CD4-positive, alpha-beta T cell treated with Interleukin-17A for 4 hours (primary cell): Measurements from ENCODE around the gene SH3RF3.
A peak's percentile ranks its signal among the peaks of the same experiment; 100 is the strongest.
"Not testable (repeated sequence)": the region's sequence is repeated elsewhere in the genome, so short reads cannot be mapped to it uniquely, and the experiment has no call there.

Experiments used
- DNase-seq: peaks from one replicate; pipeline ENCODE4 v3.0.0-alpha.2; 2020; ENCODE audit warnings: mixed read lengths

Gene SH3RF3

DNA sequence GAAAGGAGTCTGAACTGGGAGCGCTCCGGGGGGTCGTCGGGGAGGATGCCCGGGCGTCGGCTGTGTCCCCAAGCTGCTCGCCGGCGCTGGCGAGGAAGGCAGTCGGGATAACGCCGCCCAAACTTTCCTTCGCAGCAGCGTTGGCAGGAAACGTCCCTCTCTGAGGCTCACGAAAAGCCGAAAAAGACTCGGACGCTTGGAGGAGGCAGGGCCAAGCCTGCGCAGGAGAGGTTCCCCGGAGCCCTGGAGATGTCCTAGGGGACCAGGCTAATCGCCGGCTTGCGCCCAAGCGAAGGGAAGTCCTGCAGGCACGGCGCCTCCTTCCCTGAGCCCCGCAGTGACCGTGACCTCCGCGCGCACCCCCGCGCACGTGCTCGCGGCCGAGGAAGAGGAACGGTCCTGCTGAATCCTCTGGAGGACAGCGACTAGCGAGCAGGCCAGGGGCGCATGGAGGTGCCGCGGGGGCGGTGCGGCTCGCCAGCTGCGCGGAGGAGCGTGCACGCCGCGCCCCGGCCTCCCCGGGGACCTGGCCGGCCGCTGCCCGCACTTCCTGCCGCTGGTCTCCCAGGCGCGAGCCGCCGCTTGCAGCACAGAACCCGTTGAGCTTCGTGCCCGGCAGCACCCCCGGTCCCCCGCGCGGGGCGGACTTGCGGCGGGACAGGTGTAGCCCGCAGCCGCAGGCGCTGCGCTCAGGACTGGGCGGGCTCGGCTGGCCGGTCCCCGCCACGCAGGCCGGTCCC lies at the start of gene SH3RF3:
Gene SH3RF3 (plus strand): TSS at position 590 of the 740 bp plus-strand sequence.
- peak; percentile 42 for DNase-seq

DNA sequence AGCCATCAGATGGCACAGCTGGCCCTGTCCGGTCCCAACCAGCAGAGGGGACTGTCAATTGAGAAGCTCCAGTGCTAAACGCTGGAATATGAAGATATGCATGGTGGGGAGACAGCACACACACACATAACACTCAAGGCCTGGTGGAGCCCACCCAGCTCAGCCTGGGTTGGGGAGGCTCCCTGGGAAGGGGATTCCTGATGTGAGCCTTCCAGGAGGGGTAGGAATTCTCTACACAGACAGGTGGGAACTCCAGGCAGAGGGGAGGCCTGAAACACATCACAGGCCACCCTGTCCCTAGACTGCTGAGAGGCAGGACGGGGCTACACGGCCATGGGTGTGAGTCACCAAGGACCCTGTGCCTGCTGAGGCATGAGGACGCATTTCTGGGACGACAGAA lies 49.4 kb upstream of the SH3RF3 start:
- no peak for DNase-seq

DNA sequence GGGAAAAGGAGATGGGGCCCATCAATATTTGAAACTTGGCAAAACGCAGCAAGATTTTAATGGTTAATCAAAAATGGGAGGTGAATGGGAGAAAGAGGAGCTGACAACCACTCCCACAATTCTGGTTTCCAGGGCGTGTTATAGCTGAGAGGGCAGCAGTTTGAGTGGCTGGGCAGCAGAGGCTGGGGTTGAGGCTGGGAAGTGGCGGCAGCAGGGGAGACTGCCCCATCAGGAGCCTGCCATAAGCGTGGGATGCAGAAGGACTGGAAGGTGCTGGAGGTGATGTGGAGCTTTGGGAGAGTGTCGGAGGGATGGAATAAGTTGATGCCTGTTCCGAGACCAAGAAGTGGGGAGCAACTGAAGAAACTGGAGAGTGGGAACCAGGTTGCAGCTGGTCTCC lies 48.9 kb upstream of the SH3RF3 start:
- no peak for DNase-seq

DNA sequence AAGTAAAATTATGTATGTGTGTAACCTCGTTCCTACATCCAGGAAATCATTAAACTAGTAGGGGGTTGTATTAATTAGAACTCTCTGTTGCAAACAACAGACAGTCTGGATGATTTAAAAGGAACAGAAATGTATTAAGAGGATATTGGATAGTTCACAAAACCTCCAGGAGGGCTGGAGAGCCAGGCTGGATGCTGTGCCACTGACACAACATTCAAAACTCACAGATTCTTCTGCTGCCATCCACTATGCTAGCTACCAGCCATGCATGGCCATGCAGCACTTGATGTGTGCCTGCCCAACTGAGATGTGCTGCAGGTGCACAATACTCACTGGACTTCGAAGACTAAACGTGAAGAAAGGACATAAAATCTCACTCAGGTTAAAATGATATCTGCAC lies 48.2 kb upstream of the SH3RF3 start:
- no peak for DNase-seq

DNA sequence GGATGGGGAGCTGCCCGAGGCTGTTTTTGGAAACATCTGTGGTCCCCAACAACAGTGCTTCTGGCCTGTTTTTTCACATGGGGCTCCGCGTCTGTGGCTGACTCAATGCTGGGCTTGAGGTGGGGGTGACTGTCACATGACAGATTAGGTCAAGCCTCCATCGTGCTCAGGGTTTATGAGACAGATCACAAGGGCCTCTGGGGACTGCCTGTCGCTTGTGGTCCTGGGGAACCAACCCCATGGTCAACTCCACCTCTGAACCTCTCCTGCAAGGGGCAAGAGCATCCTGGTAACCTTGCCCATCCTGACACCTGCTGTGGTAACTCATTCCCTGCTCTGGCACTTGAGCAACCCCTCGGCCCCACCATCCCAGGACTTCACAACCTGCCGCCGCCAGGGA lies 47.6 kb upstream of the SH3RF3 start:
- no peak for DNase-seq

DNA sequence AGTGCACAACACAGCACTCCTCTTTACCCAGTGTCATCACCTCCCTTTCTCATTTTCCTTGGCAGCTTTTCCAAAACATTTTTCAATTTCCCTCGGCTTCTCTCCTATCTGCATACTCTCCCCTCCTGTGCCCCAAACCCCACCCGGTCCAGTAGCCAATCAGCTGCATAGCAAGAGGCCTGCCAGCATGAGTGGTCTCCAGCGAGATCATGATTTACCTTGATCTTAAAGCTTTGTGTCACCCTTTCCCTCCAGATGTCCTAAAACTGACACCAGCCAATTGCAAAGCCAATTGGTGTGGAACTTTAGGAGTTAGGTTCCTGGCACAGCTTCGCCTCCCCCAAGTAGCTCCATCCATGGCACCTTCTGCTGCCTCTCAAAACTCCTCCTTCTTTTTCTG lies 45.2 kb upstream of the SH3RF3 start:
- no peak for DNase-seq

DNA sequence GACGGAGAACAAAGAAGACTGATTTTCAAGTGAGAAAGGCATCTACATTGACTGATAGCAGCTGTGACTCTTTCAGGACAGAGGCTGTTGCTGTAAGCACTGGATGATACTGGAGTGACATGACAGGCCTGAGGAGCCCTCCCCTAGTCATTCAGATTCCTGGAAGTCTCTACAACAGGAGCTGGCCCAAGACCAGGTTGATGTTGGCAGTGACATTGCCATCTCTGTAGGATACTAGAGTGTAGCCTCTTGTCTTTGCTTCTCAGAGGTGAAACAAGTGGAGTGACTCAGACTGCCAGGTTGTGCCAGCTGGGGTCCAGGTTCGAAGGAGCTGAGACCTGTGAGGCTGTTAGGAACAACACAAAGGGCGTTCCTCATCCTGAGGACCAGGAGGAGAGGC lies 44.7 kb upstream of the SH3RF3 start:
- no peak for DNase-seq

DNA sequence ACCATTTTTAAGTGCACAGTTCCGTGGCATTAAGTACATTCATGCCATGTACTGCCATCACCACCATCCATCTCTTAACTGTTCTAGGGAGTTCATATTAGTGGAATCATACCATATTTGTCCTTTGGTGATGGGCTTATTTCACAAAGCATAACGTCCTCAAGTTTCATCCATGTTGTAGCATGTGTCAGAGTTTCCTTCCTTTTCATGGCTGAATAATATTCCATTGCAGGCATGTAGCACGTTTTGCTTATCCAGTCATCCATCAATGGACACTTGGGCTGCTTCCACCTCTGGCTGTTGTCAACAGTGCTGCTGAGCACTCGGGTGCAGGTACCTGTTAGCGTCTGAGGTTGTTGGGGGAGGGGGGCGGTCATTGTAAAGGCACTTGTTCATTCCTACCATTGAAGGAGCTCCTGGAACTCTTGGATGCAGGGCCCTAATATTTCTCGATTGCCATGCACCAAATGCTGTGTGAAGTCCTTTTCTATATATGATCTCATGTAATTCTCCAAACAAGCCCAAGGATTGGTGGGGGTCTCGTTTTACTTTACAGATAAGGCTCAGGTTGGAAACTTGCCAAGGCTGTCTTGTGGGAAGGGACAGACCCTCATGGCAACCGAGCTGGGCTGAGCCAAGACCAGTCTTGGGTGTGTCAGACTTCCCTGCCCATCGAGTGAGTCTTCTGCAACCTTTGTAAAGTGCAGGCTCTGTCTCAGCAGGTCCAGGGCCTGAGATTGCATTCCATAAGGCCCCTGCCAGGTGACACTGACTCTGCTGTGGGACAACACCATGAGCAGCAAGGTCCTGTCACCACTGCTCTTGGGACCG lies 42.9 kb upstream of the SH3RF3 start:
- DNase-seq: no peak

DNA sequence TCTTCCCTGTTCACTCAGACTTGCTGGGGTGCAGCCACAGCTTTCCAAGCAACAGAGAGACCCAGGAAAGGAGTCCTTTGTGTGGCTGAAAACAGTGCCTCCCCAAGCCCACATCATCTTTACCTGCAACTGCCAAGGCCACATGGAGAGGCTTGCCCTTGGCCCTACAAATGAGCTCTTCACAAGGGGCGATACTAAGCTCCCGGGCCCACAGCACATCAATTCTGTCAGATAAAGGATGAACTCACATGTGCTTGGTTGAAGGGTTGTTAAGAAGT lies 42.3 kb upstream of the SH3RF3 start:
- no peak for DNase-seq

DNA sequence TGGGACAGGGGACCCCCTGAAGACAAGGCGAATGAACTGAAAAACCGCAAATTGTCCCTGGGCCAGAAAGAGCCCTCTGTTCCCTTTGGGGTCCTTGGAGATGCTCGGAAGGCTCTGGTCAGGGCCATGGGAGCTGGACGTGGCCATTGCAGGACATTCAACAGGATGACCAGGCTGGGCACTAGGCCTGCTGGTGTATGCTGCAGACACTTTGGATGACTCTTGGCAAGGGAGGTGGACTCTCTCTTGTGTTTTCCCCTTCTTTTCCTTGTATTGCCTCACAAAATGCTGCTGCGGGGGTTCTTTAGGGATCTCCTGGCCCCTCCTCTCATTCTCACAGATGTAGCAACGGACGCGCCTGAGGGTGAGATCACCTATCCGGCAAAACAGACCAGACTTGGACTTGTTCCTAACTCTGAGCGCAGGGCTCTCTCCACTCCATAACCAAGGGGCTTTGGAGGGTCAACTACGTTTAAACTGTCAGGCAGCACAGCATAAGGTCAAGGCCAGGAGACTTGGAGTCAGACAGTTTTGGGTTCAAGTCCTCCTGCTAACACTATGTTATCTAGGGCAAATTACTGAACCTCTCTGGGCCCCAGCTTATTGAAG lies 41.8 kb upstream of the SH3RF3 start:
- no peak for DNase-seq

DNA sequence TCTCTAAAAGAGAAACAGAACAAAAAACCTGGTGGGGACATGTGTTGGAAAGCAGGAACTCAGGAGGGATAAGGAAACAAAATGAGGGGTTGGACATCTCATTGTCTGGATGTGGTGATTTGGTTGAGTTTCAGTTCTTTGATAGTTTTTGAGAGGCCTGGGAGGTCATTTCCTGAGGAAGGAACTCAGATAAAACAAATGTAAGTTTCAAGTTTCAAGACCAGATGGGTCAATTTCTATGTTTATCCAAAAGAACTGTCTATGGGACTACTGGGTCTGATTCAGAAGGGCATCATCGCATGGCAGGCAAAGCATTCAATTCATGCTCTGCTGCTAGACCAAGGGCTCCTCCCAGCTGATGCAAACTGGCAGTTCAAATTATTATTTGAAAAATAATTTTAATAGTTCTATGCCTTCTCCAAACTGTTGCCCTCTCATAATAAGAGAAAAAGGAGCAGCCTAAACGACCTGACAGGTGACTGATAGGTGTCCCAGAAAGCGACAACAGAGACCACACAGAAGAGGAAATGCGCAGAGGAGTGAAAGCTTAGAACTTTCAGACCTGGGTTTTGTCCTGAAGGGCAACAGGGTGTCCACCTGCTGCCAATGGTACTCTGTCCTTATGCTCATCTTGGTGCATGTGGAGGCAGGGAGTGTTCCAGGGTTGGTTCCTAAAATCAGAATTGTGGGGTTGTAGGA lies 39.3 kb upstream of the SH3RF3 start:
- no peak for DNase-seq

DNA sequence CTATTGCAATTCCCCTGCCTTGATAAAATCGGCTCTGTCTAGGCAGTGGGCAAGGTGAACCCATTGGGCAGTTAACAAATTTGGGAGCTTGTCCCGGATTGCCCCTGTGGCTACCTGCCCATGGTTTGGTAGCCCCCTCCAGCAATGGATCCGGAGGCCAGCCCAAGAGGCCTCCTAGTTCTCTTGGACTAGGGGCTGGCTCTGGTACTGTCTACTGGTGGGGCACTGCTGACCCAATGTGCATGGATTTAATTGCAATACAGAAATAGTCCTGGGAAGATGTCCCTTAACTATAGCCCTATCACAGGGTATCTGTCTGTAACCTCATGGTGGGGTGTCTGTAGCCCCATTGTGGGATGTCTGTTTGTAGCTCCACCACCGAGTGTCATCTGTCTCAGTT lies 37.5 kb upstream of the SH3RF3 start:
- DNase-seq: no peak

DNA sequence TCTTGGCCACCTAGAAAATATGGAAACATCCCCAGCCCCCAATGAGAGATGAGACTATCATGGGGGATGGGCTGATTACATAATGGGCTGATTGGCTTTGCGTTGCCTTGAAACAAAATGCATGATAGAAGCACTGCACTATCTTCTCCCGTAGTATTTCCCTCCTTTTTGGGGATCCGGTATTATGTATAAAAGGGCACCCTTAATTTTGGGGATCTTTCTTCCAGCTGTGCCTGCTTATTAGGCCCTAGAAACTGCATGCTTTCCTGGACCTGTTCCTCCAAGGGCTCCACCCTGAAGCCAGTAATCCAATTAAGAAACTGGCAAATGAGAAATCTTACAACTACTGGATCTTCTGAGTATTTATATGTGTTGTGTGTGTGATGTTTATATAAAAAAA lies 34.9 kb upstream of the SH3RF3 start:
- DNase-seq: no peak

DNA sequence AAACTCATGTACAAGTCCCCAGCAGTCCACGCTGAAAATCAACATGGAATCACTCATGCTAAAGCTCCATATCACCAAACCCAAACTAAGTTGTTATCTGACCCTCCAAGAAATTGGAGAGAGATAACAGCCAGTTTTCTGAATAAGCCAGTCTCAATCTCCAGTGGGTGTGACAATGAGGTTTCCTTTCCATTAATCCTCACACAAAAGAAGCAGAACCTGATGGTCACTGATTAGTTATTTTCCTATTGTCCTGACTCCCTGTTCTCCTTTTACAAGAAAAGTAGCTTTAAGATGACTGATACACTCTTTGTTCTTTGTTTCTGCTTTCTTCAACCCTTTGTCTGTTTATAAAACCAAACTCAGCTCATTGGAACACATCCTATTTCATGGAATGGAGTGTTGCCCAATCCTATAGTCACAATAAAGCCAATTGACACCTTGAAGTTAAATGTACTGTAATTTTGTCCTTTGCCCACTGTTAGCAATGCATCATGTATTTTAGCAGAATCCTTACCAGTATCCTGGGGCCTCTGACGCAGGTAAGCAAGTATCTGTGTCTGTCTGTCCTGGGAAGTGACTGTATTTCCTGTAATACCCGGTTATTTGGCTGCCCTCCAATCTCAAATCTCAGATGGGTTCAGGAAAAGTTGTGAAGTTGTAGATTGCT lies 30.6 kb upstream of the SH3RF3 start:
- no peak for DNase-seq

DNA sequence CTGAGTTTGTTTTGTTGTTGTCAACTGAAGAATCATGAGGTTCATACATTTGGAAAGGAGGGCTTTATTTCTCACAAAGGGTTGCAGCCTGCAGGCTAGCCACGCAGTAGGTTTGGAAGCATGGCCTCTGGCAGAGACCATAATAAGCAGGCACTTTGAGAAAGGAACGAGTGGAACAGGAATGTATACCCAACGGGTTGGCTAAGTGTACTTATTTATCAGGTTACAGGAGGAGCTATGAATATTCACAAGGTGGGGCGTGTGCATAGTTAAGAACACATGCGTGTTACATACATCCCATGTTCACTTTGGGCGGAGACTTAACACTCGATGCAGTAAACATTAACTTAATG lies 30.1 kb upstream of the SH3RF3 start:
- no peak for DNase-seq

DNA sequence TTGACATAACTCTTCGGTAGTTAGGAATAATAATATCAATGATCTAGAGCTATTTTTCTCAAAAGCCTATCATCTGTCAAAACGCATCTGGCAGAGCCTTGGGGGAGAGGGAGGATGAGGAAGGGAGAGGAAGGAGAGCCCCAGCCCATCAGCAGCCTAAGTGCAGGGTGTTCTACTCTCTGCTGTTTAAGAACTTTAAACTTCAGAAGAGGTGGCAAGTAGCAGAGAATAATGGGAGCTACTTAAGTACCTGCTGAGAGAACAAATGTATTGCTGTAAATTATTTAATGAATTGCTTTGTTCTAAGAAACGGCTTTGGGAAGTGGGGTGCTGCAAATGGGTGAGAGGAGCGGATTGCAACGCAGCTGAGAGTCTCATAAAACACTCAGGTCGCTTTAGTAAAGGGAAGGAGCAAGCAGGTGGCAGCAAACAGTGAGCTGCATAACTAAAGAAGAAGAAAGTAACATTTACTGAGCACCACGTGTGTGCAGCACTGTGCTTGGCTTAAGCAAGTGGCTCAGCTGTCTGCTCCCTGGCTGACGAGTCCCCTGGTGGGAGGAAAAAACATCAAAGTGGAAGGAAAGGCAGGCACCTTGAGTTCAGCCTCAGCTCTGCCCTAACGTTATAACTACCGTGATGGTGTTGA lies 26.3 kb upstream of the SH3RF3 start:
- peak; percentile 51 for DNase-seq

DNA sequence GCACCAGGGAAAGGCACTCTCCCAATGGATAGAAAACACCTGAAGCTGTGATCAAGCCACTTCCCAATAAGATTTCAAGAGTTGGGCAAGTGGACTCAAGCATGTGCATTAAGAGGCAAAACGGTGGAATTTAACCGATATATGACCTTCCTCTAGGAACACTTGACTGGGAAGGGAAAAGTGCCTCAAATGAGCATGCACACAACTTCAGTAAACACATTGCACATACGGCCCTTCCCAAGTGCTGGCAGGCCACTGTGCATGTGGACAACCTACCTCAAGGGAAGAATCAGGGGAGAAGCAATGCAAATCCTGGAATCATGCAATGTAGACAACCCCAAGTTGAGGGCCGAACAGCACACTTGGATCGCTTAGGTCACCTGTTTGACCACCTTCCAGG lies 23.9 kb upstream of the SH3RF3 start:
- DNase-seq: no peak

DNA sequence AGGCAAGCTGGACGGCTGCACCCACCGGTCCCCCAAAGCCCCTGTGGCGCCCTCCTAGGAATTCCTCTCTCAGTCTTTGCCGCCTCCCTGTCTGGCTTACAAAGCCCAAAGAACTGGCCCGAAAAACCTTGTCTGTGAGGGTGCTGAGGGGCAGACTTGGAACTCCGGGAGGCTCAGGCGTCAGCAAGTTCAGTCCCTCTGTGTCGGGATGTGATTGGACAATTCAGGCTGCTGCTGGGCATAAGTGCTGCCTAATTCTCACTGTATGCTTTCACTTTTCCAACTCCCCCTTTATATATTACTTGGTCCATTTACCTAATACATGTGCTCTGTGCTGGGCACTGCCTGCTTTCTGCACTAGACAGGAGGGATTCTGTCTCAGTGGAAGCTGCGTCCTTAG lies 20.3 kb upstream of the SH3RF3 start:
- DNase-seq: no peak

DNA sequence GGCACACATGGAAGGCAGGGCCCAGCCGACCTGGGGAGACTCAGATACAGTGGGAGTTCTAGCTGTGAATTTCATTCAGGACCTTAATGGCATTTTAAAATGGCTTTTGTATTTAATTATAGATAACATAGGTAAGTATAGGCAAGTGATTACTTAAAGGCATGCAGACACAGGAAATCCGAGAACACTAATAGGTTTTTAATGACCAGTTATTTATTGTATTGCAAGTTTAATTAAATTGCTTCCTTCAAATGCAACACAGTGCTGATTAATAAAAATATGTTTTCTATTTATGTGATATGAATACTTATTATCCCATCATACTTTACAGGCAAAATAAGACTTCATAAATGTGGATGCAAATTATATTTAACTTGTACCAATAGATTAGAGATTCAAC lies 19.7 kb upstream of the SH3RF3 start:
- DNase-seq: no peak

DNA sequence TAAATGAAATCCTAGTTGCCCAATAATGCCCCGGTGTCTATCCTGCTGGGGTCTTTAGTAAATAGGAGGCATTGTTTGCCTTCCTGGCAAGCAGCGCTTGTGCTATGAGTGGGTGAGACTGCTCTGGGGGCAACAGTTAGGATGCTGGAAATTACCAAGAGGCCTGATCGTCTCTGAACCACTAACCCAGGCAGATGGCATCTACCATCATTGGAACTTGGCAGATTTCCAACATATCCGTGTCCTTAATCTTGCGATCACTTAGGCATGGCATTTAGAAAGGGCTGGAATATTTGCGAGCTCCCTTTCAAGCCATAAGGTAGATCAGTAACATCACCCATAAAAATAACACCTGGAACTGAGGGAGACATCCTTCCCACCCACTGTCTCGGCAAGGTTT lies 18.8 kb upstream of the SH3RF3 start:
- DNase-seq: no peak

DNA sequence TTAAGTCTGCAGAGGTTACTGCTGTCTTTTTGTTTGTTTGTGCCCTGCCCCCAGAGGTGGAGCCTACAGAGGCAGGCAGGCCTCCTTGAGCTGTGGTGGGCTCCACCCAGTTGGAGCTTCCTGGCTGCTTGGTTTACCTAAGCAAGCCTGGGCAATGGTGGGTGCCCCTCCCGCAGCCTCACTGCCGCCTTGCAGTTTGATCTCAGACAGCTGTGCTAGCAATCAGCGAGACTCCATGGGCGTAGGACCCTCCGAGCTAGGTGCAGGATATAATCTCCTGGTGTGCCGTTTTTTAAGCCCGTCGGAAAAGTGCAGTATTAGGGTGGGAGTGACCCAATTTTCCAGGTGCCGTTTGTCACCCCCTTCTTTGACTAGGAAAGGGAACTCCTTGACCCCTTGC lies 11.8 kb upstream of the SH3RF3 start:
- DNase-seq: not testable (repeated sequence)

DNA sequence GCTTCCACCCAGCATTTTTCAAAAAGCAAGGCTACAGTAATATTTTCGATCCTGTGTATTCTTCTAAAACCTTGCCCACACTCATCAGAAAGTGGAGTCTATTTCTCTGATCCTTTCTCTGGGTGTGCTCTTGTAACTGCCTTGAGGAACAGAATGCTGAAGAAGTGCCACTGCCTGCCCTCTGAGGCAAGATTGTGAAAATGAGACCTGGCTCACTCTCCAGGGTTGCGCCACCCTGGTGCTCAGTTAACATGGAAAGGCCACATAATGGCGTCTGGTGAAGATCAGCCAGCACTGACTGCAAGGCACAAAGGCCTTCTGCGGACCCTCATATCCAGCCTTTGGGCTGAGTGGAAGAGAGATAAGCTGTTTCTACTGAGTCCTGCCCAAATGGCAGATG lies 11.2 kb upstream of the SH3RF3 start:
- no peak for DNase-seq

DNA sequence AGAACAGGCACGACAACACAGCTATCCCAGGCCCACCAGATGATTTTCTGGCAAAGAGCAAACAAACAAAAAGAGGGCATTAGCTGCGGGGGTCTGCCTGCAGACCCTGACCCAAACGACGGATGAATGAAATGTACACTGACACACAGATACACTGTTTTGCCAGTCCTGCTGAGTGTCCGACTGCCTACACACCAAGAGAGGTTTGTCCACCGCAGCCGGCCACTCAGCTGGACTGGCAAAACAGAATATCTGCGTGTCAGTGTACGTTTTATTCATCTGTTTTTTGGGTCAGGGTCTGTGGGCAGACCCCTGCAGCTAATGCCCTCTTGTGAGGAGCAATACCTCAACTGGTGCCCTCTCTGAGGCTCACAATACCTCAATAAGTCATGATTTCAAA lies 10.7 kb upstream of the SH3RF3 start:
- DNase-seq: no peak
